Measurements from ENCODE around the gene SGCA. TPM values are rescaled to one million over a fixed set of nuclear protein-coding genes. Genes with fewer than 3 reads are reported as not detected.
A peak's percentile ranks its signal among the peaks of the same experiment; 100 is the strongest.

The SGCA gene
- total RNA-seq (2022) (not detected in 2 replicates), Bru-seq, nascent RNA (not detected), BruChase-seq, experiment 1, labeled RNA remaining after a 6-hour chase (not detected), BruChase-seq, experiment 2, labeled RNA remaining after a 2-hour chase (not detected)
- long read RNA-seq = 0 reads

GRCh38 chr17:50165867-50166517 is at the start of gene SGCA:
Gene SGCA (plus strand): TSS chr17:50166005. CDS start chr17:50166041, 36 bp downstream.
- Mint-ChIP-seq H3K27me3 (ENCODE audit: insufficient read depth, unreplicated experiment) (no peaks in the 10 kb centered on the region), H3K36me3 (ENCODE audit: insufficient read depth, unreplicated experiment) (peaks cover 5% of the 10 kb centered on the region), H3K4me3 (ENCODE audit: unreplicated experiment) (no peak within 1 kb of the TSS), H3K9me3 (ENCODE audit: unreplicated experiment) (no peaks in the 10 kb centered on the region), H3K27ac (ENCODE audit: low read depth, unreplicated experiment) (no peak within 1 kb of the TSS), H3K4me1 (ENCODE audit: insufficient read depth, unreplicated experiment) (peaks cover 16% of the 10 kb centered on the region)
- intact Hi-C loops (cut with micrococcal nuclease) = no loop called here
- no TSS peak for BruUV-seq (replicated peaks)
- no peak for DNase-seq (ENCODE audit: unreplicated experiment)
- CTCF ChIA-PET = interaction anchor here (0.6 to 2.4 kb wide), 5 partner anchors 31 to 132 kb away, joined by 3 to 8 read pairs (median 3); no protein-coding TSS in a partner anchor
- TF ChIP-seq, protein P1, sequence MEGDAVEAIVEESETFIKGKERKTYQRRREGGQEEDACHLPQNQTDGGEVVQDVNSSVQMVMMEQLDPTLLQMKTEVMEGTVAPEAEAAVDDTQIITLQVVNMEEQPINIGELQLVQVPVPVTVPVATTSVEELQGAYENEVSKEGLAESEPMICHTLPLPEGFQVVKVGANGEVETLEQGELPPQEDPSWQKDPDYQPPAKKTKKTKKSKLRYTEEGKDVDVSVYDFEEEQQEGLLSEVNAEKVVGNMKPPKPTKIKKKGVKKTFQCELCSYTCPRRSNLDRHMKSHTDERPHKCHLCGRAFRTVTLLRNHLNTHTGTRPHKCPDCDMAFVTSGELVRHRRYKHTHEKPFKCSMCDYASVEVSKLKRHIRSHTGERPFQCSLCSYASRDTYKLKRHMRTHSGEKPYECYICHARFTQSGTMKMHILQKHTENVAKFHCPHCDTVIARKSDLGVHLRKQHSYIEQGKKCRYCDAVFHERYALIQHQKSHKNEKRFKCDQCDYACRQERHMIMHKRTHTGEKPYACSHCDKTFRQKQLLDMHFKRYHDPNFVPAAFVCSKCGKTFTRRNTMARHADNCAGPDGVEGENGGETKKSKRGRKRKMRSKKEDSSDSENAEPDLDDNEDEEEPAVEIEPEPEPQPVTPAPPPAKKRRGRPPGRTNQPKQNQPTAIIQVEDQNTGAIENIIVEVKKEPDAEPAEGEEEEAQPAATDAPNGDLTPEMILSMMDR (IDR thresholded peaks at IDR 0.05; ENCODE audit: unreplicated experiment) = no peak
- POLR2A ChIA-PET = interaction anchor here (1.4 kb wide), 1 partner anchor 32 kb away, joined by 3 read pairs; no protein-coding TSS in a partner anchor

GRCh38 chr17:50117202-50118051 is 48.4 kb upstream of the SGCA start:
- no TSS peak for BruUV-seq (replicated peaks)
- CTCF ChIA-PET = interaction anchor here (0.6 to 3.9 kb wide), 8 partner anchors 11 to 44 kb away, joined by 3 to 15 read pairs (median 4); partner anchors contain the start of gene PDK2
- Mint-ChIP-seq H3K4me3 (ENCODE audit: unreplicated experiment) (no peak overlapping the region), H3K9me3 (ENCODE audit: unreplicated experiment) (no peaks in the 10 kb centered on the region), H3K36me3 (ENCODE audit: insufficient read depth, unreplicated experiment) (peaks cover 5% of the 10 kb centered on the region), H3K4me1 (ENCODE audit: insufficient read depth, unreplicated experiment) (no peaks in the 10 kb centered on the region), H3K27me3 (ENCODE audit: insufficient read depth, unreplicated experiment) (peaks cover 41% of the 10 kb centered on the region), H3K27ac (ENCODE audit: low read depth, unreplicated experiment) (no peak overlapping the region)
- TF ChIP-seq, protein P1 (IDR thresholded peaks at IDR 0.05; ENCODE audit: unreplicated experiment) = peak; percentile 30
- DNase-seq (ENCODE audit: unreplicated experiment) = no peak
- intact Hi-C loops (cut with micrococcal nuclease) = no loop called here
- POLR2A ChIA-PET = no interaction called here

GRCh38 chr17:50118076-50118827 is 47.6 kb upstream of the SGCA start:
- no TSS peak for BruUV-seq (replicated peaks)
- H3K27me3 Mint-ChIP-seq (ENCODE audit: insufficient read depth, unreplicated experiment) = peaks cover 49% of the 10 kb centered on the region
- ChIA-PET POLR2A (no interaction called here), CTCF (interaction anchor here (0.6 to 3.9 kb wide), 8 partner anchors 10 to 43 kb away, joined by 3 to 15 read pairs (median 6); partner anchors contain the start of gene PDK2)
- H3K9me3 Mint-ChIP-seq (ENCODE audit: unreplicated experiment) = no peaks in the 10 kb centered on the region
- no peaks in the 10 kb centered on the region for H3K4me1 Mint-ChIP-seq (ENCODE audit: insufficient read depth, unreplicated experiment)
- peaks cover 5% of the 10 kb centered on the region for H3K36me3 Mint-ChIP-seq (ENCODE audit: insufficient read depth, unreplicated experiment)
- no peak overlapping the region for H3K4me3 Mint-ChIP-seq (ENCODE audit: unreplicated experiment)
- intact Hi-C loops (cut with micrococcal nuclease) = no loop called here
- no peak overlapping the region for H3K27ac Mint-ChIP-seq (ENCODE audit: low read depth, unreplicated experiment)
- TF ChIP-seq, protein P1 (IDR thresholded peaks at IDR 0.05; ENCODE audit: unreplicated experiment) = no peak
- no peak for DNase-seq (ENCODE audit: unreplicated experiment)
